Measurements from ENCODE around the gene PKNOX1.
"Not testable (repeated sequence)": the region's sequence is repeated elsewhere in the genome, so short reads cannot be mapped to it uniquely, and the experiment has no call there.

DNA sequence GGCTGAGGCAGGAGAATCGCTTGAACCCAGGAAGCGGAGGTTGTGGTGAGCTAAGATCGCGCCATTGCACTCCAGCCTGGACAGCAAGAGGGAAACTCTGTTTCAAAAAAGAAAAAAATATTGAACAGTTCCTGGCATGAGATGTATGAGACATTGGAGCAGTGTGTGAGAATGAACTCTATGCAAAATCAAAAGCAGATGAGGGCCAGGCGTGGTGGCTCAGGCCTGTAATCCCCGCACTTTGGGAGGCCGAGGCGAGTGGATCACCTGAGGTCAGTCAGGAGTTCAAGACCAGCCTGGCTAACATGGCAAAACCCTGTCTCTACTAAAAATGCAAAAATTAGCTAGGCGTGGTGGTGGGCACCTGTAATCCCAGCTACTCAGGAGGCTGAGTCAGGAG lies 6.7 kb upstream of the PKNOX1 start:
- TF ChIP-seq, protein P1, sequence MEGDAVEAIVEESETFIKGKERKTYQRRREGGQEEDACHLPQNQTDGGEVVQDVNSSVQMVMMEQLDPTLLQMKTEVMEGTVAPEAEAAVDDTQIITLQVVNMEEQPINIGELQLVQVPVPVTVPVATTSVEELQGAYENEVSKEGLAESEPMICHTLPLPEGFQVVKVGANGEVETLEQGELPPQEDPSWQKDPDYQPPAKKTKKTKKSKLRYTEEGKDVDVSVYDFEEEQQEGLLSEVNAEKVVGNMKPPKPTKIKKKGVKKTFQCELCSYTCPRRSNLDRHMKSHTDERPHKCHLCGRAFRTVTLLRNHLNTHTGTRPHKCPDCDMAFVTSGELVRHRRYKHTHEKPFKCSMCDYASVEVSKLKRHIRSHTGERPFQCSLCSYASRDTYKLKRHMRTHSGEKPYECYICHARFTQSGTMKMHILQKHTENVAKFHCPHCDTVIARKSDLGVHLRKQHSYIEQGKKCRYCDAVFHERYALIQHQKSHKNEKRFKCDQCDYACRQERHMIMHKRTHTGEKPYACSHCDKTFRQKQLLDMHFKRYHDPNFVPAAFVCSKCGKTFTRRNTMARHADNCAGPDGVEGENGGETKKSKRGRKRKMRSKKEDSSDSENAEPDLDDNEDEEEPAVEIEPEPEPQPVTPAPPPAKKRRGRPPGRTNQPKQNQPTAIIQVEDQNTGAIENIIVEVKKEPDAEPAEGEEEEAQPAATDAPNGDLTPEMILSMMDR (conservative IDR thresholded peaks at IDR 0.05; ENCODE audit: low read depth, low read length) = not testable (repeated sequence)
- not testable (repeated sequence) for TF ChIP-seq EZH2 (IDR thresholded peaks at IDR 0.05; ENCODE audit: borderline replicate concordance, low read depth, low read length, poor library complexity, severe bottlenecking)

Data from A673 (cell line).